ENCODE data around the gene KIF16B.

DNA sequence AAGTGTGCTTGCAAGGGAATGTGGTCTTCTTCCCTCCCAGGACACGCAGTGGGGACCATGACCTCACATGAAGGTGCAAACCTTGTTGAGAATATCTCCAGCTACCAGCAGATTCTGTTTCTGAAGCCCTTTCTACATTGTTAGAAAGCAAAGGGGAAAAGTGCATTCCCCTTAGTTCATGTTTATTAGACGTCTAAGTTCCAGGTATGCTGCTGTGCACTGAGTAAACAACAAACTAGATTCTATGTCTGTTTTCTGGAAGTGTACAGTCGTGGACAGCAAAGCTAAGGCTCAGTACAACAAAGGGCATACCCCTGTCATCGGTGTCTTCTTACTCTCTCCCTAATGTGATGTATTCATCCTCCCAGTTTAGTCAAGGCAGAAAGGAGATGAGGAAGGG, 178.5 kb downstream of the KIF16B start:
- TF ChIP-seq, protein P1, sequence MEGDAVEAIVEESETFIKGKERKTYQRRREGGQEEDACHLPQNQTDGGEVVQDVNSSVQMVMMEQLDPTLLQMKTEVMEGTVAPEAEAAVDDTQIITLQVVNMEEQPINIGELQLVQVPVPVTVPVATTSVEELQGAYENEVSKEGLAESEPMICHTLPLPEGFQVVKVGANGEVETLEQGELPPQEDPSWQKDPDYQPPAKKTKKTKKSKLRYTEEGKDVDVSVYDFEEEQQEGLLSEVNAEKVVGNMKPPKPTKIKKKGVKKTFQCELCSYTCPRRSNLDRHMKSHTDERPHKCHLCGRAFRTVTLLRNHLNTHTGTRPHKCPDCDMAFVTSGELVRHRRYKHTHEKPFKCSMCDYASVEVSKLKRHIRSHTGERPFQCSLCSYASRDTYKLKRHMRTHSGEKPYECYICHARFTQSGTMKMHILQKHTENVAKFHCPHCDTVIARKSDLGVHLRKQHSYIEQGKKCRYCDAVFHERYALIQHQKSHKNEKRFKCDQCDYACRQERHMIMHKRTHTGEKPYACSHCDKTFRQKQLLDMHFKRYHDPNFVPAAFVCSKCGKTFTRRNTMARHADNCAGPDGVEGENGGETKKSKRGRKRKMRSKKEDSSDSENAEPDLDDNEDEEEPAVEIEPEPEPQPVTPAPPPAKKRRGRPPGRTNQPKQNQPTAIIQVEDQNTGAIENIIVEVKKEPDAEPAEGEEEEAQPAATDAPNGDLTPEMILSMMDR (IDR thresholded peaks at IDR 0.05) = no peak
- TF ChIP-seq ZFX (IDR thresholded peaks at IDR 0.05; ENCODE audit: borderline replicate concordance) = no peak
